HUES6 (cell line): Measurements from ENCODE around the gene CTNNBIP1.
"Not testable (repeated sequence)": the region's sequence is repeated elsewhere in the genome, so short reads cannot be mapped to it uniquely, and the experiment has no call there.

Source experiments
- H3K27ac ChIP-seq: 2 replicates; pipeline ENCODE4 v1.7.0; 2013; ENCODE audit warnings: low read depth, mild to moderate bottlenecking, low read length, inconsistent platforms
- H3K27me3 ChIP-seq: 2 replicates; pipeline ENCODE4 v1.6.1; 2013; ENCODE audit warnings: low read length; ENCODE audit not compliant: control insufficient read depth, insufficient read depth
- H3K36me3 ChIP-seq: 2 replicates; pipeline ENCODE4 v1.6.1; 2013; ENCODE audit warnings: low read length; ENCODE audit not compliant: control insufficient read depth, insufficient read depth
- H3K4me1 ChIP-seq: 2 replicates; pipeline ENCODE4 v1.6.1; 2013; ENCODE audit warnings: low read length; ENCODE audit not compliant: control insufficient read depth, insufficient read depth
- H3K4me3 ChIP-seq: 2 replicates; pipeline ENCODE4 v1.5.1; 2013; ENCODE audit warnings: low read depth, low read length
- H3K9ac ChIP-seq: one replicate; pipeline ENCODE4 v1.6.1; 2013; ENCODE audit warnings: mild to moderate bottlenecking, low read length
- H3K9me3 ChIP-seq: 2 replicates; pipeline ENCODE4 v1.6.1; 2013; ENCODE audit warnings: low read depth, low read length; ENCODE audit not compliant: control insufficient read depth, insufficient read depth

CTNNBIP1 gene

DNA sequence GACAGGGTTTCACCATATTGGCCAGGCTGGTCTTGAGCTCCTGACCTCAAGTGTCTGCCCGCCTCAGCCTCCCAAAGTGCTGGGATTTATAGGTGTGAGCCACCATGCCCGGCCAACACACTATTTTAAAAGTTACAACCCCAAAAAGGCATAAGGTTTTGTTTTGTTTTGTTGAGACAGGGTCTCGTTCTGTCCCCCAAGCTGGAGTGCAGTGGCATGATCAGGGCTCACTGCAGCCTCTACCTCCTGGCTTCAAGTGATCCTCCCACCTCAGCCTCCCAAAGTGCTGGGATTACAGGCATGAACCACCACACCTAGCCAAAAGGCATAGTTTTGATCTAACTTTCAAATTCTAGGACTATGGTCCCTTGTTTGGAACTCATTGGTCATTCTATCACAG is 7.4 kb upstream of the CTNNBIP1 start:
- H3K4me1 ChIP-seq, H3K27ac ChIP-seq, H3K9me3 ChIP-seq, H3K4me3 ChIP-seq, H3K9ac ChIP-seq, H3K27me3 ChIP-seq, H3K36me3 ChIP-seq: not testable (repeated sequence)

DNA sequence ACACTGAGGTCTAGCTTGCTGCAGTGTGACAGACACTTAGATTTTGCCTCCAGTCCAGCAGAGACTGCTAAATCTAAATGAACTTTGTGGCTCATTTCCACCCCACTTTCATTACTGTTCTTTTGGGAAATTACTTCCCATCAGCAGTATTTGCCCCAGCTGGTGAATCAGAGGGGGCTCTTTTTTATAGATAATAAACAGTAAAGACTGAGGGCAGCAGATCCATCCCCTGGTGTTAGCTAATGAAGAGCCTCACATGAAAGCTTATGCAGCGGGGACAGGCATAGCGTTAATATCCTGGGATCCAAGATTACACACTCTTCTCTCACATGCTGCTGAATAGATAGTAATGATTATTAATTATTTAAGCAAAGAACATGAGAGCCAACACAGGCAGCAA is 6.4 kb upstream of the CTNNBIP1 start:
- H3K9ac ChIP-seq: no peak overlapping the region
- no peak overlapping the region for H3K4me3 ChIP-seq
- H3K9me3 ChIP-seq: no peaks in the 10 kb centered on the region
- H3K27me3 ChIP-seq: no peaks in the 10 kb centered on the region
- no peaks in the 10 kb centered on the region for H3K36me3 ChIP-seq
- no peaks in the 10 kb centered on the region; the same call in 1 of the 2 replicates for H3K4me1 ChIP-seq
- H3K27ac ChIP-seq: no peak overlapping the region

DNA sequence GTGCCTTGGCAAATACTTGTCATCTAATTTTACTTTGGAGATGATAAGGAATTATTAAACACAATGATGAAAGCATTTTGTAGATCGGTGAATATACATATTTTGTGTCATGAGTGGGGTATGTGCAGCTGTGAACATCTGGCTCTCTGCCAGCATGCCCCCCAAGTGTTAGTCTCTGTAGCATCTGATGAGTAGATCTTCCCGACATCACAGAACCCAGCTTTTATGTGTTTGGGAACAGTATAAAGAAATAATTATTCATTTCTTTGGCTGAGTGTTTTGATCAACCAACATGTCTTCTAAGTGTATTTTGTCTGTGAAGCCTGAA is 4.5 kb upstream of the CTNNBIP1 start:
- no peak overlapping the region for H3K9ac ChIP-seq
- H3K27me3 ChIP-seq: no peaks in the 10 kb centered on the region
- H3K4me1 ChIP-seq: no peaks in the 10 kb centered on the region; the same call in 1 of the 2 replicates
- no peak overlapping the region for H3K27ac ChIP-seq
- no peaks in the 10 kb centered on the region for H3K36me3 ChIP-seq
- H3K9me3 ChIP-seq: no peaks in the 10 kb centered on the region
- no peak overlapping the region for H3K4me3 ChIP-seq

DNA sequence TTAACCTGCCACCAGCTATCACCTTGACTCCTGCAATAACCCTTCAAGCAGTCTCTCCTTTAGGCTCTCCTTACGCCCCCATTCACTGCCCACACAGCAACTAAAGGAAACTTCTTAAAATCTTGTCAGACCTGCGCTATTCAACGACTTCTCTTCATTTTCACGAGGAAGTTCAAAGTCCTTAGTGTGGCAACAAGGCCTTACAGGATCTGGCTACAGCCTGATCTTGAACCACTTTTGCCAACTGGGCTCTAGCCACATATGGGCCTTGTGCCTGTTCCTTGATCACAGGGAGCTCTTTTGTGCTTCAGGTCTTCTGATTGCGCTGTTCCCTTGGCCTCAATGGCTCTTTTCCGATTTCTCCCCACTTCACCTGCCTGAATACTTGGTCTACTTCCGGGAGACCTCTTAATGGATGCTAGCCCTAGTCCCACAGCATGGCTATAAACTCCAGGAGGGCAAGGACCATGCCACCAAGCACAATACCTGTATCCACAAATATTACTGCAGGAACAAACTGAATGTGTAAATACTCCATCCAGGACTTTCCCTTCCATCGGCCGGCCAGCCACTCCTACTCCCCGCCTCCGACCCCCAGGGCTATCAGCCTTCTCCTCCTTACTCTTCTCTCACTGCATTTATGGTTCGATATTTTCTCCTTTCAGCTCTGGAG is 2.3 kb upstream of the CTNNBIP1 start:
- H3K27ac ChIP-seq: no peak overlapping the region
- no peak overlapping the region for H3K4me3 ChIP-seq
- no peaks in the 10 kb centered on the region for H3K27me3 ChIP-seq
- peaks cover 7% of the 10 kb centered on the region for H3K4me1 ChIP-seq
- H3K9ac ChIP-seq: no peak overlapping the region
- H3K9me3 ChIP-seq: no peaks in the 10 kb centered on the region
- H3K36me3 ChIP-seq: no peaks in the 10 kb centered on the region

DNA sequence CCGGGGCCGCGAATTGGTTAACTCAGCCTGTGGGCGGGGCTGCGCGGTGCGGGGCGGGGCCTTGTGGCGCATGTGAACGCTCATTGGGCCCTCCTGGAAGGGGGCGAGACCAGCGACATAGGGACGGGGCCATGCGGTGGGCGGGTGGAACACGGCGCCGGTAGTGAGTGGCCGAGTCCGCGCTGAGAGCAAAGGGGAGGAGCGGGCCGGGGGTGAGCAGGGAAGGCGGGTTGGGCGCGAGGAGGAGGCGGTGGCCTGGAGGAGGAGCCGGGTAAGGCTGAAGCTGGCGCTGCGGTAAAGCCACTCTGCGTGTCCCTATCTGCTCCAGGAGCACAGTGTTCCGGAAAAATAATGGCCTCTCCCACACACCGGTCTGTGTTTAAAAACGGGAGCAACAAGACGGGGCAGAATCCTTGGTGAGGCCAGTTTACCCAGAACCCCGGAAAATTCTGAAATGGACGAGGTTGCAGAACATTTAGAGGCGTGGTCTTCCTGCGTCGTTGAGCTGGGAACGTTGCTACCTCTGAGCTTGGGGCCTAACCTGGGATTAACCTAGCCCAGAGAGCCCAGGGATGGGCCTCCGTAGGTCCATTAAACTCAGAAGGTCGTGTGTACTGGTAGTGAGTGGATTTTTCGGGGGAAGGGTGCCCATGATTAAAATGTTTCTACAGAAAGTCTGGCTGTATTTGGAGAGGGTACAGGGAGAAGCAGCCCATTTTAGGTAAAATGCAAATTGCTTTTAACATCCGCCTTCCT is 532 bp upstream of the CTNNBIP1 start:
- H3K4me1 ChIP-seq: peaks cover 7% of the 10 kb centered on the region
- peak overlapping the region; percentile 71 for H3K27ac ChIP-seq
- no peaks in the 10 kb centered on the region for H3K36me3 ChIP-seq

DNA sequence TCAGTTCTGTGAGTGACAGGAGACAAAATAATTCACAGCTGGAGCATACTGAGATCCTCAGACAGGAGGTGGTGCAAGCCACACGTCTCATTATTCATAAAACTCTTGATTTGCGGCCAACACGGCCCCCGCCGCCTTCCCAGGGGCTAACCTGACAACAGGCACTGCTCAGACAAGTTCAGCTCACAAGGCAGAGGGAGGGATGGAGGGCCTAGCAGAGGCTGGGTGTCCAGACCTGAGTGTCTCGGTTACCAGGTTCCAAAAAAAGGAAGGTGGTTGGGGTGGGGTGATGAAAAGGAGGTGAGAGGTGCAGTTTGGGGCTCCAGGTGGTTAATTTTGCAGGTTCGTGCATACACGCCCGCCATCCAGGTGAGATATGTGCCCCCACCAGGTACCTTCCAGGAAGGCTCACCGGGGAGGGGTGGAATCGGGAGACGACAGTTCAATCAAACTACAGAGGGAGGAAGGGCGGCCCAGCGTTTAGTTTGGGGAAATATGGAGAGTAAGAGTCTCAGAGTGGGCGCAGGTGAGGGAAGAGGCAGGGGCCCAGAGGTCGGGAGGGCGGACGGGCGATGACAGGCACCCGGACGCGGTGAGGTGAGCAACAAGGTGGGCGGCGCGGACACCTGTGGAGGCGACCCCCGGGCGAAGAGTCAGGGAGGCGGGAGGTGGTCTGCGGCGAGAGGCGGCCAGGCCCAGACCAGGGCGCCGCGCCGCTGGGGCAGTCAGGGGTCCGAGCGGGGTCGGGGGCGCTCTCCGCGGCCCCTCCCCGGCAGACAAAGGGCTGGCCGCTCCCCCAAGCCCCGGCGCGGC is 629 bp downstream of the CTNNBIP1 start:
- Histone ChIP-seq H3K4me3 (peak overlapping the region; percentile 91), H3K27ac (no peak overlapping the region), H3K36me3 (no peaks in the 10 kb centered on the region), H3K27me3 (no peaks in the 10 kb centered on the region), H3K9ac (peak overlapping the region; percentile 87), H3K4me1 (peaks cover 13% of the 10 kb centered on the region), H3K9me3 (no peaks in the 10 kb centered on the region)

More for the DNA sequence above, 532 bp upstream of the CTNNBIP1 start:
- H3K9me3 ChIP-seq: no peaks in the 10 kb centered on the region
- H3K9ac ChIP-seq: peak overlapping the region; percentile 73
- H3K27me3 ChIP-seq: no peaks in the 10 kb centered on the region
- H3K4me3 ChIP-seq: peak overlapping the region; percentile 95

DNA sequence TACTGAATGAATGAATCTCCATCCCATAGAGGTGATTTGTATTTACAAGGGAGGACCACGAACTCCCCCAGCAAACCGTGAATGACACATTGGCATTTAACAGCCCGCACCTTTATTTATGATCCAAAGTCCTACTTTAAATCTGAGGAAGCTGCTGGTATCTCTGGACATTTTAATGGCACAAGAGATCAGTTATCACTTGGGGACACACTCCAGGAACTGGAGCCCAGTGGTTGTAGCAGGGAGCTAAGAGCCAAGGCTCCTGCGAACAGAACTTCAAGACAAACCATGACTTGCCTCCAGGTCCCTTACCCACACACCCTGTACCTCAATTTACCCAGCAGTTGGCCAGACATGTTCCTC is 1.2 kb downstream of the CTNNBIP1 start:
- Histone ChIP-seq H3K9ac (peak overlapping the region; percentile 87), H3K36me3 (no peaks in the 10 kb centered on the region), H3K9me3 (no peaks in the 10 kb centered on the region), H3K27ac (no peak overlapping the region), H3K4me1 (peaks cover 13% of the 10 kb centered on the region), H3K4me3 (peak overlapping the region; percentile 91), H3K27me3 (no peaks in the 10 kb centered on the region)

DNA sequence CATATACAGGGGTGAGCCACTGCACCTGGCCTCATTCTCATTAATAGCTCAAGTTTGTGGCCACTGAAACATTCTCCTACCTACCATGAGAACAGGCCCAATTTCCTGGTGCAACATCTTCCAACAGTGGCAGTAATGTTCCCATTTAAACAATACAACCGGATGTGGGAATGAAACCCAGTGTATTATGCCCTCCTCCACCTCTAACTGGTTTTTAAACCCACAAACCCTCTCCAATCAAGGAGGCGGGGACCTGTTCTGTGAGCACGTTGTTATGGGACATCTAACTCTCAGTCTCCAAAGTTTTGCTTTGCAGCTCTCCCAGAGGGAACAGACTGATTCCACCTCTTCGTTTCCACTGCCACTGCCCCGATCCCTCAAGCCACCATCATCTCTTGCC is 2.6 kb downstream of the CTNNBIP1 start:
- Histone ChIP-seq H3K4me3 (no peak overlapping the region), H3K27ac (no peak overlapping the region), H3K9ac (no peak overlapping the region), H3K9me3 (no peaks in the 10 kb centered on the region), H3K36me3 (no peaks in the 10 kb centered on the region), H3K27me3 (no peaks in the 10 kb centered on the region), H3K4me1 (peaks cover 13% of the 10 kb centered on the region)

DNA sequence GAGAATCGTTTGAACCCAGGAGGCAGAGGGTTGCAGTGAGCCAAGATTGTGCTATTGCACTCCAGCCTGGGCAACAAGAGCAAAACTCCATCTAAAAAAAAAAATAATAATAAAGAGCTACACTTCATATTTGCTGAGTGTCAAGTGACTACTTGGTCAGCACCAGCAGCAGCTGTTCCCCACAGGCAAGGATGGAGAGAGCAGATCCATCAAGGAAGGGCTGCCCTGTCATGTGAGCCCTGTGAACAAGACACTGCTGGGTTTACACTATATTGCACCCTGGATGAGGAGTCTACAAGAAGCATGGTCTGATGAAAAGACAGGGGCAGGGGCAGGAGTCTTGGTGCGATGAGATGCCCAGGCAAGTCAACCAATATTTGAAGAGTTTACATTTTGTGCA is 3.6 kb downstream of the CTNNBIP1 start:
- Histone ChIP-seq H3K9ac (no peak overlapping the region), H3K9me3 (no peaks in the 10 kb centered on the region), H3K4me3 (no peak overlapping the region), H3K27ac (no peak overlapping the region), H3K4me1 (peaks cover 19% of the 10 kb centered on the region), H3K36me3 (no peaks in the 10 kb centered on the region), H3K27me3 (no peaks in the 10 kb centered on the region)

DNA sequence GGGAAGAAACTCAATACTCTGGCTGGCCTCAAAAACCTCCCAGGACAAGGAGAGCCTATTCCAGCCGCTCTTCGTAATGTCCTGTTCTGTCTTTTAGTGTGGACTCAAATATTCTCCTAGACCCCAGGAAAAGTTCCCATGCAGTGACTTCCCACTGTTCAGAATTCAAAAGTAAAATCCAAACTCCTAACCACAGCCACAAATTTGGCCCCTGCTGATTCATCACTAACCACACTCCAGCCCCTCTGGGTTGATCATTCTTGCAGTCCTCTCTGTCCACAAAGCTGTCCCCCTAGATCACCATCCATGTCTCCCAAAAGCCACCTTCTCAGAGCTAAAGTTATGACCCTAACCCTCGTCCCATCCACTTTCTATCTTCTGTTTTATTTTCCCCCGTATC is 5.1 kb downstream of the CTNNBIP1 start:
- H3K4me3 ChIP-seq: no peak overlapping the region
- H3K9ac ChIP-seq: no peak overlapping the region
- H3K4me1 ChIP-seq: peaks cover 20% of the 10 kb centered on the region
- H3K27me3 ChIP-seq: no peaks in the 10 kb centered on the region
- H3K9me3 ChIP-seq: no peaks in the 10 kb centered on the region
- H3K36me3 ChIP-seq: no peaks in the 10 kb centered on the region
- H3K27ac ChIP-seq: no peak overlapping the region

DNA sequence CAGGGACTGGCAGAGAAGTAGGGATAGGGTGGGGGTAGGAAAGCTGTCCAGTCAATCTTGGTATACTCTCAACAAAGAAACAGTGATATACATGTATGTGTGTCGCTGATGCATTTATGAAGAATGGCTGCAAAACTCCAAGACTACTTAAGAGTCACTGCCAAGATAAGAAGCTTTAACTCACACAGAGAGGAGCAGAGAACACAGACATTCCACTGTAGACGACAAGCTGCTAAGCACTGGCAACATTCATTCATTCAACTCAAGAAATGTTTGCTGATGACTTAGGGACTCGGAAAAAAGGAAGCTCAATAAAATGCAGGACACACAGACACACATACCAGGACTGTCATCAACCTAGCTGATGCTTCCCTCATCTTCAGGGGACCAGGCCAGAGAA is 5.5 kb downstream of the CTNNBIP1 start:
- Histone ChIP-seq H3K4me1 (peaks cover 20% of the 10 kb centered on the region), H3K27me3 (no peaks in the 10 kb centered on the region), H3K9ac (no peak overlapping the region), H3K9me3 (no peaks in the 10 kb centered on the region), H3K4me3 (no peak overlapping the region), H3K36me3 (no peaks in the 10 kb centered on the region), H3K27ac (no peak overlapping the region)
